Karpas-422 (cell line): ENCODE measurements around the gene OR12D1. TPM values are rescaled to one million over a fixed set of nuclear protein-coding genes. Genes with fewer than 3 reads are reported as not detected.

Experiments
- DNase-seq: peaks from one replicate; pipeline ENCODE4 v3.0.0-alpha.2; 2015
- H2AFZ ChIP-seq: fragments of 200-600 bp; sonication (generic); 2 replicates; pipeline ENCODE4 v1.6.1; 2014; ENCODE audit warnings: antibody characterized with exemption, low read length, mixed read lengths
- H3K27ac ChIP-seq: fragments of 200-600 bp; sonication (generic); 2 replicates; pipeline ENCODE4 v1.5.1; 2014; ENCODE audit warnings: mild to moderate bottlenecking, low read length, moderate library complexity
- H3K27me3 ChIP-seq: fragments of 200-600 bp; sonication (generic); 2 replicates; pipeline ENCODE4 v1.6.1; 2014; ENCODE audit warnings: low read length, mixed read lengths
- H3K36me3 ChIP-seq: fragments of 200-600 bp; sonication (generic); 2 replicates; pipeline ENCODE4 v1.6.1; 2014; ENCODE audit warnings: low read length, mixed read lengths; ENCODE audit not compliant: insufficient read depth
- H3K4me1 ChIP-seq: fragments of 200-600 bp; sonication (generic); 2 replicates; pipeline ENCODE4 v1.6.1; 2014; ENCODE audit warnings: mild to moderate bottlenecking, low read length, mixed read lengths
- H3K4me2 ChIP-seq: fragments of 200-600 bp; sonication (generic); 2 replicates; pipeline ENCODE4 v1.6.1; 2014; ENCODE audit warnings: low read length, low read depth, mild to moderate bottlenecking; ENCODE audit not compliant: poor library complexity, severe bottlenecking
- H3K4me3 ChIP-seq: fragments of 200-600 bp; sonication (generic); 2 replicates; pipeline ENCODE4 v1.5.1; 2014; ENCODE audit warnings: mild to moderate bottlenecking, antibody characterized with exemption, low read length, mixed read lengths
- H3K79me2 ChIP-seq: fragments of 200-600 bp; sonication (generic); 2 replicates; pipeline ENCODE4 v1.6.1; 2014; ENCODE audit warnings: mild to moderate bottlenecking, low read length, mixed read lengths
- H3K9ac ChIP-seq: fragments of 200-600 bp; sonication (generic); 2 replicates; pipeline ENCODE4 v1.6.0; 2014; ENCODE audit warnings: low read length
- H3K9me2 ChIP-seq: fragments of 200-600 bp; sonication (generic), shearing (Covaris generic); replicated peaks from 2 replicates; pipeline ENCODE4 v1.6.0; 2014; ENCODE audit warnings: mild to moderate bottlenecking, low read length, moderate library complexity; ENCODE audit not compliant: insufficient read depth
- H3K9me3 ChIP-seq: fragments of 300-700, 200-600 bp; sonication (generic); 2 replicates; pipeline ENCODE4 v1.6.1; 2014; ENCODE audit warnings: low read length, mixed read lengths
- H4K20me1 ChIP-seq: fragments of 200-600 bp; sonication (generic); 2 replicates; pipeline ENCODE4 v1.6.1; 2014; ENCODE audit warnings: mild to moderate bottlenecking, antibody characterized with exemption, low read length, low read depth; ENCODE audit not compliant: insufficient read depth
- total RNA-seq: library from RNA; depleted of rRNA; stranded (reverse); fragments of >200 nt; shearing (Covaris generic); gene quantifications from 2 replicates; pipeline ENCODE4 v1.2.3, GENCODE V29; 2014; ENCODE audit warnings: low replicate concordance

The OR12D1 gene
- total RNA-seq, 1 experiment from 2014 or later, result not detected

GRCh38 chr6:29447670-29448069 is 32.9 kb downstream of the OR12D1 start:
- Histone ChIP-seq H3K27me3 (no peaks in the 10 kb centered on the region), H3K4me2 (no peak overlapping the region), H3K9me2 (no peaks in the 10 kb centered on the region), H3K4me1 (no peaks in the 10 kb centered on the region), H3K4me3 (no peak overlapping the region), H3K79me2 (no peaks in the 10 kb centered on the region), H4K20me1 (no peaks in the 10 kb centered on the region), H3K36me3 (no peaks in the 10 kb centered on the region), H2AFZ (no peak overlapping the region), H3K27ac (no peak overlapping the region), H3K9me3 (no peaks in the 10 kb centered on the region), H3K9ac (no peak overlapping the region)
- no peak for DNase-seq

GRCh38 chr6:29451471-29452193 is 36.9 kb downstream of the OR12D1 start:
- Histone ChIP-seq H3K36me3 (no peaks in the 10 kb centered on the region), H3K9me3 (no peaks in the 10 kb centered on the region), H2AFZ (no peak overlapping the region), H3K27me3 (no peaks in the 10 kb centered on the region), H4K20me1 (no peaks in the 10 kb centered on the region), H3K4me3 (no peak overlapping the region), H3K27ac (no peak overlapping the region), H3K9ac (no peak overlapping the region), H3K79me2 (no peaks in the 10 kb centered on the region), H3K4me2 (no peak overlapping the region), H3K4me1 (no peaks in the 10 kb centered on the region), H3K9me2 (no peaks in the 10 kb centered on the region)
- DNase-seq, result no peak

GRCh38 chr6:29456971-29457370 is 42.2 kb downstream of the OR12D1 start, which contains the start of the genes OR11A1 and OR2H1:
TSS of gene OR11A1 (minus strand) at chr6:29457071. CDS start at chr6:29427641, 29,430 bp downstream.
TSS of gene OR2H1 (plus strand) at chr6:29457155. CDS start at chr6:29461770, 4,615 bp downstream.
- no peak within 1 kb of the TSS for H3K4me2 ChIP-seq
- H3K27ac ChIP-seq, result no peak within 1 kb of the TSS
- no peaks in the 10 kb centered on the region for H3K79me2 ChIP-seq
- no peaks in the 10 kb centered on the region for H3K36me3 ChIP-seq
- DNase-seq, result no peak
- H3K27me3 ChIP-seq, result no peaks in the 10 kb centered on the region
- H3K9ac ChIP-seq, result no peak within 1 kb of the TSS
- H4K20me1 ChIP-seq, result no peaks in the 10 kb centered on the region
- no peak within 1 kb of the TSS for H3K4me3 ChIP-seq
- no peak within 1 kb of the TSS for H2AFZ ChIP-seq
- no peaks in the 10 kb centered on the region for H3K9me2 ChIP-seq
- no peaks in the 10 kb centered on the region for H3K9me3 ChIP-seq
- H3K4me1 ChIP-seq, result no peaks in the 10 kb centered on the region

GRCh38 chr6:29461021-29461814 is 46.5 kb downstream of the OR12D1 start:
- no peak overlapping the region for H2AFZ ChIP-seq
- peaks cover 12% of the 10 kb centered on the region for H3K4me1 ChIP-seq
- H3K9me2 ChIP-seq, result no peaks in the 10 kb centered on the region
- H4K20me1 ChIP-seq, result no peaks in the 10 kb centered on the region
- no peaks in the 10 kb centered on the region for H3K79me2 ChIP-seq
- H3K27ac ChIP-seq, result no peak overlapping the region
- H3K4me3 ChIP-seq, result no peak overlapping the region
- no peaks in the 10 kb centered on the region for H3K9me3 ChIP-seq
- no peak for DNase-seq
- no peak overlapping the region for H3K9ac ChIP-seq
- no peaks in the 10 kb centered on the region for H3K36me3 ChIP-seq
- H3K4me2 ChIP-seq, result no peak overlapping the region
- H3K27me3 ChIP-seq, result no peaks in the 10 kb centered on the region

- Histone ChIP-seq H3K9me3 (no peaks in the 10 kb centered on the region), H3K27me3 (no peaks in the 10 kb centered on the region), H3K4me1 (peaks cover 12% of the 10 kb centered on the region), H4K20me1 (no peaks in the 10 kb centered on the region), H3K27ac (no peak overlapping the region), H3K4me3 (no peak overlapping the region), H3K36me3 (no peaks in the 10 kb centered on the region), H3K79me2 (no peaks in the 10 kb centered on the region), H2AFZ (no peak overlapping the region), H3K4me2 (no peak overlapping the region), H3K9me2 (no peaks in the 10 kb centered on the region), H3K9ac (no peak overlapping the region)
- no peak for DNase-seq
These were observed 47.3 kb downstream of the OR12D1 start for GRCh38 chr6:29462022-29462421.

- H3K9ac ChIP-seq, result no peak overlapping the region
- DNase-seq, result no peak
- H3K79me2 ChIP-seq, result no peaks in the 10 kb centered on the region
- no peaks in the 10 kb centered on the region for H3K36me3 ChIP-seq
- peaks cover 12% of the 10 kb centered on the region for H3K4me1 ChIP-seq
- no peaks in the 10 kb centered on the region for H3K9me2 ChIP-seq
- H3K27me3 ChIP-seq, result no peaks in the 10 kb centered on the region
- no peak overlapping the region for H3K4me2 ChIP-seq
- no peak overlapping the region for H2AFZ ChIP-seq
- H3K27ac ChIP-seq, result no peak overlapping the region
- H3K4me3 ChIP-seq, result no peak overlapping the region
- no peaks in the 10 kb centered on the region for H4K20me1 ChIP-seq
- H3K9me3 ChIP-seq, result no peaks in the 10 kb centered on the region
These were observed 50.6 kb downstream of the OR12D1 start for GRCh38 chr6:29465279-29465678.

- H4K20me1 ChIP-seq, result no peaks in the 10 kb centered on the region
- H3K4me1 ChIP-seq, result peaks cover 12% of the 10 kb centered on the region
- H2AFZ ChIP-seq, result no peak overlapping the region; the same call in 1 of the 2 replicates
- no peaks in the 10 kb centered on the region for H3K9me3 ChIP-seq
- H3K27ac ChIP-seq, result no peak overlapping the region
- no peaks in the 10 kb centered on the region for H3K36me3 ChIP-seq
- no peaks in the 10 kb centered on the region for H3K79me2 ChIP-seq
- H3K9ac ChIP-seq, result no peak overlapping the region
- H3K27me3 ChIP-seq, result no peaks in the 10 kb centered on the region
- DNase-seq, result no peak
- no peak overlapping the region for H3K4me2 ChIP-seq
- no peak overlapping the region for H3K4me3 ChIP-seq
- H3K9me2 ChIP-seq, result no peaks in the 10 kb centered on the region
These were observed 51.1 kb downstream of the OR12D1 start for GRCh38 chr6:29465801-29466200.

- no peaks in the 10 kb centered on the region for H3K9me3 ChIP-seq
- H2AFZ ChIP-seq, result no peak overlapping the region; the same call in 1 of the 2 replicates
- no peaks in the 10 kb centered on the region for H3K79me2 ChIP-seq
- H3K27ac ChIP-seq, result no peak overlapping the region
- no peak overlapping the region for H3K4me2 ChIP-seq
- H3K36me3 ChIP-seq, result no peaks in the 10 kb centered on the region
- H3K4me1 ChIP-seq, result peaks cover 12% of the 10 kb centered on the region
- no peaks in the 10 kb centered on the region for H3K27me3 ChIP-seq
- H3K9me2 ChIP-seq, result no peaks in the 10 kb centered on the region
- H3K4me3 ChIP-seq, result no peak overlapping the region
- H4K20me1 ChIP-seq, result no peaks in the 10 kb centered on the region
- H3K9ac ChIP-seq, result no peak overlapping the region
- DNase-seq, result no peak
These were observed 51.5 kb downstream of the OR12D1 start for GRCh38 chr6:29466241-29466640.
